Caco-2 (cell line): ENCODE measurements around the gene ZNF592. TPM values are rescaled to one million over a fixed set of nuclear protein-coding genes. Genes with fewer than 3 reads are reported as not detected.

Experiments used
- BruUV-seq: library from RNA; stranded (reverse); fragments of 400-500 nt; replicated peaks from 2 replicates; lab custom pipeline; 2021; lab: Mats Ljungman, UMichigan
- CTCF ChIA-PET: fragments of 300-600 bp; sonication (Branson Sonifier 250); formaldehyde crosslinking; loops from one replicate; lab custom pipeline; 2022; ENCODE audit warnings: antibody characterized with exemption; lab: Charles Lee
- POLR2A ChIA-PET: fragments of 300-600 bp; sonication (Branson Sonifier 250); formaldehyde crosslinking; loops from one replicate; lab custom pipeline; 2022; ENCODE audit warnings: antibody characterized with exemption; lab: Charles Lee
- DNase-seq, 2 experiments: peaks; one replicate each; pipeline versions ENCODE4 v3.0.0 to v3.0.0-alpha.2; 2020 to 2022
- H3K27me3 ChIP-seq: replicated peaks from 2 replicates; pipeline ENCODE4 v1.6.0; 2011; ENCODE audit warnings: low read length; ENCODE audit not compliant: control insufficient read depth, insufficient read depth
- H3K36me3 ChIP-seq: 2 replicates; pipeline ENCODE4 v1.5.1; 2011; ENCODE audit warnings: low read length; ENCODE audit not compliant: control insufficient read depth, insufficient read depth
- H3K4me1 ChIP-seq: fragments of 250-450 bp; sonication (Bioruptor Pico); 2 replicates; pipeline ENCODE4 v1.5.1; 2020; ENCODE audit warnings: mild to moderate bottlenecking
- H3K4me3 ChIP-seq: 2 replicates; pipeline ENCODE4 v1.5.1; 2011; ENCODE audit warnings: low read depth, mild to moderate bottlenecking, control low read depth, low read length
- H3K9me3 ChIP-seq: fragments of 250-450 bp; sonication (Bioruptor Pico); 2 replicates; pipeline ENCODE4 v1.5.1; 2020; ENCODE audit warnings: mild to moderate bottlenecking, moderate library complexity
- H3K27ac Mint-ChIP-seq: one replicate; pipeline ENCODE4 v1.8.0; 2022; ENCODE audit warnings: mixed read lengths; ENCODE audit not compliant: unreplicated experiment
- H3K27me3 Mint-ChIP-seq: one replicate; pipeline ENCODE4 v1.8.0; 2022; ENCODE audit warnings: mixed read lengths; ENCODE audit not compliant: insufficient read depth, unreplicated experiment
- H3K36me3 Mint-ChIP-seq: one replicate; pipeline ENCODE4 v1.8.0; 2022; ENCODE audit warnings: mild to moderate bottlenecking, mixed read lengths; ENCODE audit not compliant: insufficient read depth, unreplicated experiment
- H3K4me1 Mint-ChIP-seq: one replicate; pipeline ENCODE4 v1.8.0; 2022; ENCODE audit warnings: low read depth, mixed read lengths; ENCODE audit not compliant: unreplicated experiment
- H3K4me3 Mint-ChIP-seq: one replicate; pipeline ENCODE4 v1.8.0; 2022; ENCODE audit warnings: mild to moderate bottlenecking, moderate library complexity, mixed read lengths; ENCODE audit not compliant: unreplicated experiment
- H3K9me3 Mint-ChIP-seq: one replicate; pipeline ENCODE4 v1.8.0; 2022; ENCODE audit warnings: mixed read lengths; ENCODE audit not compliant: unreplicated experiment
- CTCF ChIP-seq, 2 experiments: fragments of 200-600 bp in 1 of 2; IDR thresholded peaks; 1 replicate in 1 of 2; 2 replicates in 1 of 2; pipeline versions ENCODE4 v1.5.1 to v1.8.0; 2011 to 2022; ENCODE audit warnings: antibody characterized with exemption in 1 of 2, control low read depth in 1 of 2, inconsistent platforms in 1 of 2, low read depth in 1 of 2, low read length in 1 of 2, mild to moderate bottlenecking in 1 of 2, moderate library complexity in 1 of 2; ENCODE audit not compliant: insufficient read depth in 1 of 2, severe bottlenecking in 1 of 2, unreplicated experiment in 1 of 2
- intact Hi-C: fragments of 100-400 bp; cut with micrococcal nuclease; formaldehyde crosslinking; loops from one replicate; pipeline ENCODE4 v1.10.0; 2022; ENCODE audit not compliant: unreplicated experiment
- total RNA-seq: library from RNA; stranded (reverse); gene quantifications from 2 replicates; pipeline ENCODE4 v1.2.3, GENCODE V29; 2022

Gene ZNF592
- total RNA-seq, 1 experiment from 2014 or later: 30.6 TPM

- Histone ChIP-seq H3K36me3 (no peaks in the 10 kb centered on the region), H3K4me3 (no peak overlapping the region), H3K27me3 (no peaks in the 10 kb centered on the region), H3K9me3 (peaks cover 22% of the 10 kb centered on the region), H3K4me1 (no peaks in the 10 kb centered on the region)
- no peaks in the 10 kb centered on the region for H3K4me1 Mint-ChIP-seq
- H3K27ac Mint-ChIP-seq: no peak overlapping the region
- POLR2A ChIA-PET: no interaction called here
- no peak overlapping the region for H3K4me3 Mint-ChIP-seq
- no peak for TF ChIP-seq CTCF (IDR thresholded peaks at IDR 0.05; ENCODE audit: insufficient read depth in 1 of 2, low read depth in 1 of 2, low read length in 1 of 2, severe bottlenecking in 1 of 2, unreplicated experiment in 1 of 2)
- intact Hi-C loops: no loop called here
- no peaks in the 10 kb centered on the region for H3K27me3 Mint-ChIP-seq
- H3K36me3 Mint-ChIP-seq: no peaks in the 10 kb centered on the region
- CTCF ChIA-PET: no interaction called here
- no peak for DNase-seq
- peaks cover 17% of the 10 kb centered on the region for H3K9me3 Mint-ChIP-seq
- BruUV-seq: no TSS peak
Observed at GRCh38 chr15:84847382-84847781, 99.0 kb downstream of the ZNF592 start.

GRCh38 chr15:84852212-84852611, 103.8 kb downstream of the ZNF592 start:
- CTCF ChIA-PET: no interaction called here
- DNase-seq: no peak
- H3K9me3 Mint-ChIP-seq: peaks cover 3% of the 10 kb centered on the region
- H3K27me3 ChIP-seq: no peaks in the 10 kb centered on the region
- H3K4me3 Mint-ChIP-seq: no peak overlapping the region
- peaks cover 7% of the 10 kb centered on the region for H3K4me1 Mint-ChIP-seq
- H3K36me3 ChIP-seq: no peaks in the 10 kb centered on the region
- no peaks in the 10 kb centered on the region for H3K27me3 Mint-ChIP-seq
- POLR2A ChIA-PET: no interaction called here
- H3K9me3 ChIP-seq: peaks cover 8% of the 10 kb centered on the region; the same call in 1 of the 2 replicates
- H3K27ac Mint-ChIP-seq: no peak overlapping the region
- no peak for TF ChIP-seq CTCF (IDR thresholded peaks at IDR 0.05; ENCODE audit: insufficient read depth in 1 of 2, low read depth in 1 of 2, low read length in 1 of 2, severe bottlenecking in 1 of 2, unreplicated experiment in 1 of 2)
- no peaks in the 10 kb centered on the region for H3K4me1 ChIP-seq
- H3K36me3 Mint-ChIP-seq: no peaks in the 10 kb centered on the region
- intact Hi-C loops: no loop called here
- BruUV-seq: no TSS peak
- H3K4me3 ChIP-seq: no peak overlapping the region

- BruUV-seq: no TSS peak
- Mint-ChIP-seq H3K4me1 (peaks cover 7% of the 10 kb centered on the region), H3K36me3 (no peaks in the 10 kb centered on the region), H3K9me3 (no peaks in the 10 kb centered on the region), H3K27me3 (no peaks in the 10 kb centered on the region), H3K27ac (no peak overlapping the region), H3K4me3 (no peak overlapping the region)
- no peak overlapping the region for H3K4me3 ChIP-seq
- no peak for TF ChIP-seq CTCF (IDR thresholded peaks at IDR 0.05; ENCODE audit: insufficient read depth in 1 of 2, low read depth in 1 of 2, low read length in 1 of 2, severe bottlenecking in 1 of 2, unreplicated experiment in 1 of 2)
- no peak for DNase-seq
- H3K36me3 ChIP-seq: no peaks in the 10 kb centered on the region
- no peaks in the 10 kb centered on the region for H3K27me3 ChIP-seq
- CTCF ChIA-PET: no interaction called here
- peaks cover 5% of the 10 kb centered on the region; the same call in 1 of the 2 replicates for H3K4me1 ChIP-seq
- no peaks in the 10 kb centered on the region for H3K9me3 ChIP-seq
- POLR2A ChIA-PET: no interaction called here
- intact Hi-C loops: no loop called here
Observed at GRCh38 chr15:84855136-84855535, 106.7 kb downstream of the ZNF592 start.
